Jurkat, Clone E6-1 (cell line): Measurements from ENCODE around the gene ANTXR1.

ENCODE experiments used
- DNase-seq: peaks from one replicate; pipeline ENCODE4 v3.0.0-alpha.2; 2011; ENCODE audit warnings: low read depth, low spot score
- H3K4me3 ChIP-seq: 2 replicates; pipeline ENCODE4 v1.5.1; 2011; ENCODE audit warnings: mild to moderate bottlenecking, low read length, control low read depth, moderate library complexity

Gene ANTXR1

DNA sequence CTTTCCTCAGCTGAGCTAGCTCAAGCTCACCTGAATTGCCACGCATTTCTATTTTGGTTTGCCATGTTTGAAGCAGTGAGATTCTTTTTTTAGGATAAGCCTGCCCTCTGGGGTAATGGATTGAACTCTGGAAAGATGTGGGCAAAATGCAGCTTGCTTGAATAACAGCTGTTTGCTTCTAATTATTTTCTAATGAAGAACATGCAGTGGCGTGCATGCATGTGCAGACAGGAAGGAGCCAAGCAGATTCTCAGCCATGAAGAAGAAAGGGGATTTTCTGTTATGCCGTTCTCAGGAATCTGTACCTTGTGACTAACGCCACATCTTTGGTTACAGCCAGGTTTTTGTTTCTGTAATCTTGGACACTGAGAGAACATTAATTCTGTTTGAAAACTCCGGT is 171.2 kb downstream of the ANTXR1 start:
- no peak overlapping the region for H3K4me3 ChIP-seq
- no peak for DNase-seq

DNA sequence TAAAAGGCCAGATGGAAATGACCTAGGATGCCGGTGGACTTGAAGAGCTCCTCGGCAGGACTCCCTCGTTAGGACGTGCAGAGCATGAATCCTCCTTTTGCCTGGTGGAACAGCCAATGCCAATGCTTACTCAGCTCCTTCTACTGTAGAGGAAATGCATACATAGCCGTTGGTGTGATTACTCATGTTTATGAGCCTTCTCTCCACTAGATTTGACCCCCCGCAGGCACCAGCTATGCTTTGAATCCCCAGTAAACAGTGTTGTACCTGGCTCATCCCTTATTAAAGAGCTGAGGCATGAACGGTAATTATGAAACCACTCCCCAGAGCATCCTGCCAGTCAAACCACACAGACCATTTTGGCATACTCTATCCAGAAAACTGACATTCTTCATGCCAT is 172.8 kb downstream of the ANTXR1 start:
- no peak overlapping the region for H3K4me3 ChIP-seq
- DNase-seq: no peak

DNA sequence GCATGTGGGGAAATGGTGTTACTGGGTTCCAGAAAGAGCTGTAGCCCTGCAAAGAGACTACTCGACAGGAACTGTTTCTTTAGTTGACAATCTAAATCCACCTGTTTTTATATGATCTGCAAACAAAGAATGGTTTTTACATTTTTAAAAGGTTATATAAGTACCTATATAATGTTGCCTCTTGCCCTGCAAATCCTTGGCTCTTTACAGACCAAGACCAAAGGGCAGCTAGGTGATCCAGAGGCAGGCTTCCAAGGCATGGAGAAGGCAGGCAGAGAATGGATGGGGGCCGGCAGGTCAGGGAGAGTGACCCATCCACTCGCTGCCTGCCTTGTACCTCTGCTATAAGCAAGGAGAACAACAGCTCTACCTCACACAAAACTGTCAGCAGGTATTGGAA is 173.6 kb downstream of the ANTXR1 start:
- no peak overlapping the region for H3K4me3 ChIP-seq
- no peak for DNase-seq

DNA sequence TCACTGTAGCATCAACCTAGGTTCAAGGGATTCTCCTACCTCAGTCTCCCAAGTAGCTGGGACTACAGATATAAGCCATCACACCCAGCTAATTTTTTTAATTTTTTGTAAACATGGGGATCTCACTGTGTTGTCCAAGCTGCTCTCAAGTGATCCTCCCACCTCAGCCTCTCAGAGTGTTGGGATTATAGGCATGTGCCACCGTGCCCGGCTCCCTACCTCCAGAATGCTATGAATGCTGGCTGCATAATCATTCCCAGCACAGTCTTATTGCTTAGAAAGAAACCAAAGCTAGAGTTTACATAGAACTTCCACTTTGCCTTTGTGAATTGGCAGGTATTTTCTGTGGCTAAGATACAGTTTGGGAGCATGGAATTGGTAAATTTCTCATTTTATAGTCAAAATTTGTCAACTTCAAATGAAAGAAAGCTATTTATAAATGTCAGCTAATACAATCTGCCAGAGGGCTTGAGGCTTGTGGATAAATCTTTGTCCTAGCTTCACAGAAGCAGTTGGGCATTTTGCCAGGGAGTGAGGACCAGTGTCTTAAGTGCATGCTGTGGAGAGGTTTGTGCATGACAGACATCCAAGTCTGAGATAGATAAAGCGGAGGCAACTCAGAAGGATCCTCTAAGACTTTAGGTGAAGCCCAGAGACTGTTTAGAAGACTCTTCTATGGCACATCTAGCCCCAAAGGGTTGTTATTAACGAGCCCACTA is 175.4 kb downstream of the ANTXR1 start:
- no peak overlapping the region for H3K4me3 ChIP-seq
- DNase-seq: no peak

DNA sequence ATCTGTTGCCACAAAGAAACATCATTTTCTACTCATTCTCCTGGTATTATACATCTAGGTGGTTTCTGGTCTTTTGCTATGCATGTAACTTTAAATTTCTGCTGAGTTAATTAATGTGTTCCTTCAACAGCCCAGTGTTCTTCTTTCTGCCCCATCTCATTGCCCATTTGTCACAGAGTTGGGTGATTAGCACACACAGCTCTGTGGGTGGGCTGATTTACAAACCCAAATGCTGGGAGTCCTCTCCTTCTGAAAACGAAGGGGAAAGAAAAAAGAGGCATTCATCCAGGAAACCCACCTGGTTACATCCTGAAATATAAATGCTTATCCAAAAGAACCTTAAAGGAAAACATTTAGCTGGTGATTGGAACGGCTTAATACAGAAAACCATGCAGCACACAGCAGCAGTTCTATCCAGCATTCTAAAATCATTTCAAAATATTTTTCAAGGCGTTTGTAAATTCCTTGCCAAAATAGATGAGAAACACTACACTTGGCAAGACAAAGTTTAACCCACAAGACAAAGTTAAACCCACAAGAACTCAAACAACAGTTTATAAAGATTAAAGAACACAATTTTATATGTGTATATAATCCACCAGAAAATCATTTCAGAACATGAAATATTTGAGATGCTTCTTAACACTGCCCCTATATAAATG is 177.9 kb downstream of the ANTXR1 start:
- H3K4me3 ChIP-seq: no peak overlapping the region
- no peak for DNase-seq

DNA sequence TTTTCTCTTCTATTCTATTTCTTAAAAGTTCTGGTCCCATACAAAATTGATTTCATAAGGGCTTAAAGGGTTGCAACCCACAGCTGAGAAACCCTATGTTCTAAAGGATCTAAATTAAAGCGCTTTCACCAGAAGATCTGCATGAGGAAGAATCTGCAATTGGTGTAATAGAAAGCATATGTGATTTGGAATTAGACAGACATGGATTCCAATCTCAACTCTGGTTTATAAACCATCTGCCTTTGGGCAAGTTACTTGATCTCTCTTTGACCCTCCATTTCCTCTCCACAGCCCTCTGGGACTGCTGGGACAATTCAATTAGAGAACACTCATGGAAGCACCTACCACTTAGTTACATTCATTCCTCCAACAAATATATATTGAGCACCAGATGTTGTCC is 178.7 kb downstream of the ANTXR1 start:
- DNase-seq: no peak
- no peak overlapping the region for H3K4me3 ChIP-seq

DNA sequence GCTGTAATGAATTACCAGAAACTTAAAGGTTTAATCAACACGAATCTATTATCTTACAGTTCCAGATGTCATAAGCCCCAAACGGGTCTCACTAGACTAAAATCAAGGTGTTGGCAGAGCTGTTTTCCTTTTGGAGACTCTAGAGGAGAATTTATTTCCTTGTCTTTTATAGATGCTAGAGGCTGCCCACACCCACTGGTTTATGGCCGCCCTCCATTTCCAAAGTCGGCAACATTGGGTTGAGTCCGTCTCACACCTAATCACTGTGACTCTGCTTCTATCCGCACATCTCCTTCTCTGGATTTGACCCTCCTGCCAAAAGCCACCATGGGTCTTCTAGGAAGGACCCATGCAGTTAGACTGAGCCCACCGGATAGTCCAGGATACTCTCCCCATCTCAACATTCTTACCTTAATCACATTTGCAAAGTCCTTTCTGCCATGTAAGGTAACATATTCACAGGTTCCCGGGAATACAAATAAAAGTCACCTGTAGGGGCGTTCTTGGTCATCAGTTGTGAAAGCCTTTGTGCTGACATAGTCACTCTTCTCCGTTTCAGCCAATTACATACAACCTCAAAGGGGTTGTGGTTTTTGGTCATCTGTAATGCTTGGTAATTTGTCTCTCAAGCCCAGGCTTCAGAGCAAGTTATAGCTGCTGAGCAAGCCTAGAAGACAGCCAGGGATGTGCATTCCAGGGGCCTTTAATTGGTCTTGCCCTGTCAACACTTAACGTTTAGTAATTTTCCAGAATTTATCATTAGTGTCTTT is 179.4 kb downstream of the ANTXR1 start:
- DNase-seq: no peak
- H3K4me3 ChIP-seq: no peak overlapping the region

DNA sequence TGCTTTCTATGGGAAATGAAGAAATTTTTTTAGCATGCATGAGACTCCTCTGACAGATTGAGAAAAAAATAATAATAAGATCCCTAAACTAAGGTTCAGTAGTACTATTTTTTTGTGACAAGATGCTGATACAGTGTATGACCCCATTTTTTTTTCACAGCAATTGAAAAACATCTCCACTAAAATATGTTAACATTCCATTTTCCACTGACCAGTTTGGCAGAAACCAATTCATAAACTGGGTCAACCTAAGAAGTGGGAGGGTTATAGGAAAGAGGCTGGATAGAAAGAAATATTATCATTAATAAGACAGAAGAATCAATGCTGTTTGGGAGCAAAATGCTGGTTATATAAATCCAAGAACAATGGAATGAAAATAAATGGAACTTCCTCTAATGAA is 182.7 kb downstream of the ANTXR1 start:
- DNase-seq: no peak
- H3K4me3 ChIP-seq: no peak overlapping the region

DNA sequence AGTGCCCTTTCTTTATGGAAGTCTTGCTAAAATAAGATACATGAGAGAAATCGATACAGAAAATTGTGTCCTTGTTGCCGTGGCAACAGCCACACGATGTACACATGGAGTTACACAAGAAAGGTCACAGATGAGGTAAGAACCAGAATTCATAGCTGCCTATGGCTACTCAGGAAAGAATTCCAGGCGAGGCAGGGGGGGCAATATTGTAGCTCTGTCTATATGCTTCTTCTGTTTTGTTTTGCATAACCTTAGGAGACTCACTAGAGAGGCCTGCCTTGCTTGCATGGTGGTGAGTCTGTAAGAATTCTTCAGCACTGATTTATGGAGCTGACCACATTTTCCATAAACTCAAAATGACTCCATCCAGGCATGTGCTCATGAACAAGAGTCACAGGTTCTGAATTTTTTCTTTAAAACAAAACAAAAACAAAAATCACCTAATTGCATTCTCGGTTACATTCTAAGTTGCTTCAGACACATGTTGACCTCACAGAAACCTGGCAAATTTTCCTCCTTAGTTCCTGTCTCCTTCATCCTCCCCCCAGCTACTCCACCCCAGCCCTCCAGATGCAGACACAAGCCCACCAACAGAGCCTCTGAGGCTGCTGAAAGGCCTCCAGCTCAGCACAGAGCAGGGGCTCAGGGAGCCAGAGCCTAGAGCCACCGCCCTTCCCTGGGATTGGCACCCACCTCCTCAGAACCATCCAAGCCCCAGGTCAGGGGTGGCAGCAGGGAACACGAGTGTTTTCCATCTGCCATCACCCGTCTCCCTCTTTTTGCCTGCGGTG is 183.5 kb downstream of the ANTXR1 start:
- H3K4me3 ChIP-seq: no peak overlapping the region
- DNase-seq: no peak

DNA sequence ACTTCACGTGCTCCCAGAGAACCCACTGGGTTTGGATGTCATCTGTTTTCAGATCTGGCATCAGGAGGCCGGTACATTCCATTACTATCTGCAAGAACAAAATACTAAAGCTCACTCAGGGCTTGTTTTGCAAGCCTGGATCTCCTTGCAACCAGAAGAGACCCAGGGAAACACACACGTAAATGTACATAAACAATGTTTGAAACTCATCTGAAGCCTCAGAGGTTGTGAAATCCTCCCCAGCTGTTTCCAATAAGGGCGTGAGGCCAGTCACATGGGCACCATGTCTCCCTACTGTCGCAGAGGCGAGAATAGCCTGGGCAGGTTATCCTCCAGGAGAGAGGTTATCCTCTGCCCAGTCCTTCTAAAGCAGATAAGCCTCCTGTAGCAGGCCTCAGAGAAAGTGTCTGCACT is 187.1 kb downstream of the ANTXR1 start:
- no peak for DNase-seq

DNA sequence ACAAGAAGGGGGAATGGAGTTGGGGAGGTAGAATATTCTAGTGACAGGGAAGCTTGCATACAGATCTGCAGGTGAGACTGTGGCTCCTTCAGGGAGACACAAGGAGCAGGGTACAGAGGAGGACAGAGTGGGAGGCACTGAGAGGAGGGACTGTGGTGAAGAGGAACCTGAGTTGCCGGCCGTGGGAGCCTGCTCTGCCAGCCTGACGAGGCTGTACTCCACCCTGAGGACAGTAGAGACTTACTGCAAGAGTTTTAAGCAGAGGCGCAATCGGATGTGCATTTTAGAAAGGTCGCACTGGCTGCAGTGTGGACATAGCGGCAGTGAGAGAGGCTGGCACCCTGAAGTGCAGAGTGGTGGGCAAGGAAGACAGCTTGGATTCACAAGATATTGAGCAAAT is 188.3 kb downstream of the ANTXR1 start:
- no peak overlapping the region for H3K4me3 ChIP-seq
- DNase-seq: no peak

More for the DNA sequence above, 187.1 kb downstream of the ANTXR1 start:
- no peak overlapping the region for H3K4me3 ChIP-seq

DNA sequence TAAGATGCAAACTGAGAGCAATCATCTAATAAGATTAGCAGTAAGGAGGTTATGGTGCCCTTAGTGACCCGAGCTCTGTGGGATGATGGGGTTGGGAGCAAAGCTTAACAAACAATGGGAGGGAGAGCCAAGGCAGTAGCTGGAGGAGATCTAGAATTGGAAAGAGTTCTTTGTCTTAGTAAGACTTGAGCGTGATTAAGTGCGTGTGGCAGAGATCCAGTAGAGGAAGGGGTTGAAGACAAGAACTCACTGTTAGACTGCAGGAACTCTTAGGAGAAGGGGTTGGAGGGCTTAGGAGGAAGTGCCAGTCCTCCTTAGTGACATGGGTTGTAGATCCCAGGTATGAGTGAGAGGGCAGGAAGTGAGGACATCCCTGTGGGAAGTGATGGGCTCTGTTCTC is 189.3 kb downstream of the ANTXR1 start:
- DNase-seq: no peak
- no peak overlapping the region for H3K4me3 ChIP-seq

DNA sequence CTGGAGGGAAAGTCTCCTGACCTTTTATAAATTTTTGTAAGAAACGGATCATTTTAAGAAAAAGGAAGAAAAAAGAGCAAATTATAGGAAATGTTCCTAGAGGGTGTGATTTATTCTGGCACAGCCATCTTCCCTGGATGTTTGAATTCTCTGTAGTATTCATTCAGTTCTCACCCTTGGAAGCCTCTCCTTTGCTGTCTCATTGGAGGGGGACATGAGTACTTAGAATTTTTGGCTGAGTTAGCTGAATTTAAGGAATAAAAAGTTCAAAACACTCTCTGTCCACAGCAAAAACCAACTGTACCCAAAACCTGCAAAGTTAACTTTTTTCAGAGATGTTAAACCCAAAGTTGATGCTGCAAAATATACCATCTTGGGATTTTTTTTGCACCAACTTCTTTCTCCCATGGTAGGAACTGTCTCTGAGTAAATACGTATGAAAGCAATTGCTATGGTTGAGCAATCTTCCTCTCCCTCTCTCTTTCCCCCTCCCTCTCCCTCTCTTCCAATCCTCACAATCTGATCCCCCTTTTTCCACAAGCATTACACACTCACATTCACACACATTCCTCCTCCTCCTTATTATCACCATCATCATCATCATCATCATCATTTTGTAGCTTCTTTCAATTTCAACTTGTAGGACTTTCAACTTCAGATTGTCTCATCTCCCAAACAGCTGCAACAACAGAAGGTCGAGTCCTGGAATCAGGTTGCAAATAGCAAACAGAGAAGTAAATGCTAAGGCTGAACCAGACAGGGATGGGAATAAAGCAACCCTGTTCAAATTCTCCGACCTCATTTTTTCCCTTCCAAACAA is 190.4 kb downstream of the ANTXR1 start:
- no peak overlapping the region for H3K4me3 ChIP-seq
- no peak for DNase-seq

DNA sequence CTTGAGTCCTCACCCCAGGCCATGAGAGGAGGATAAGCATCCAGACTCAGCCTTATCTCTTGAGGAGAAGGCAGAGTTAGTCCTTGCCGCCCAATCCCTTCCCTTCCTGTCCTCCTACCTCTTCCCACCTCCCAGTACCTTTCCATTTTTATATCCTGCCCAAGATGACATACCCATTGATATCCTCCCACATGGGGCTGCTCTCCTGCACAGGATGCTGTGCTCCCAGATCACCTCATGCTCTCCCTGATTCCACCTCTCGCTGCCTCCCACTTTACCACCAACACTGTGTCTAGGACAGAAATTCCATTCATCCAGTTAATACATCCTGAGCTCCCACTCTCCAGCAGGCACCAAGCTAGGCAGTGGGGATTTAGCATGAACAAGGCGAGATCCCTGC is 191.7 kb downstream of the ANTXR1 start:
- no peak for DNase-seq
- H3K4me3 ChIP-seq: no peak overlapping the region

DNA sequence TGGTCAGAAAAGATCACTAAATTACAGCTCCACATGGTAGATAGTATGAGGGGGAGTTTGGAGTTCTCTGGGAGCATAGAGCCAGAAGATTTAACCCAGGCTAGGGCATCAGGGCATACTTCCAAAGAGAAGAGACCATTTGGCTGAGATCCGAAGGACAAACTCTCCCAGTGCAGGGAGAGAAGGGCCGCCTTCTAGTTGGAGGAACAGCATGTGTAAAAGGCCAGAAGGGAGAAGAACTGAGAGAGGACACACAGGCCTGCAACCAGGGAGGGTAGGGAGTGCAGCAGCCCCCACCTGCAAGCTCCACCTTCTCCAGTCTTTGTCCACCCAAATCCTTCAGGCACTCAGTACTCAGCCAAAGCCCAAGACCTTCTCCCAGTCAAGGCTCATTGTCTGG is 192.1 kb downstream of the ANTXR1 start:
- no peak for DNase-seq
- no peak overlapping the region for H3K4me3 ChIP-seq

DNA sequence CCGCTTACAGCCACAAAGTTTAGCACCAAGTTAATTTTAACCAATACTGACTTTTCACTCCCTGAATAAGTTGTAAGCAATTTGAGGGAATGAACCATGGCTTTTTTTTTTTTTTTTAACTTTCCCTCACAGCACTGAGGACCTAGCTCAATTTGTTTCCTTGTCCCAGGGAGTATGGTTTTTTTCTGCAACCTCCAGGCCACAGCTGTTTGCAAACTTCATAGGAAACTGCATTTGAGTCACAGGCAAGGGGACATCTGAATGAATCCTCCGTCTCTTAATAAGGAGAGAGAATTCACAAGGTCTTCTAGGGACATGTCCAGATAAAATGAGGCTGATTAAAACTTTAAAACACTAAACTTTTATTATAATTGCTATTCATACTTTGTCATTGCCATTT is 192.5 kb downstream of the ANTXR1 start:
- H3K4me3 ChIP-seq: no peak overlapping the region
- no peak for DNase-seq

DNA sequence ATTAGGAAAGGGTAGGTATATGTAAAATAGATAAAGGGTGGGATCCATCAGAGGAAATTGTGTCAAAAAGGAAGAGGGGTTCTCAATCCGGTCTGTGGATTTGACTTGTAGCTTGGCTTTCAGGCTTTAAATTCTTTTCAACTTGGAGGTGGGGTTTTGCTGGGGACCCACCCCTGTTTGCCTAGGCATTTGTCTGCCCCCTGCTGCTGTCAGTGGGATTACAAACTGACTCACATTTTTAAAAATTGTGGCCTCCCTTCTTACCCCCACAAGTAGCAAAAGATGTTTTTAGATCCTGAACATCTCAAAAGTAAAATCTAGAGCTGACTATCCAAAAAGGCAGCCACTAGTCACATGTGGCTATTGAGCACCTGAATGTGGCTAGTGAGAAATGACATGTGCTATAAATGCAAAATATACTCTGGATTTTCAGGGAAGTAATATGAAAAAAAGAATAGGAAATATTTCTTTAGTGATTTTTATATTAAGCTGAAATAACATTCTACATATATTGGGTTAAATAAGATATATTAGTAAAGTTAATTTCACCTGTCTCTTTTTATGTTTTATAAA is 195.1 kb downstream of the ANTXR1 start:
- H3K4me3 ChIP-seq: no peak overlapping the region
- no peak for DNase-seq

DNA sequence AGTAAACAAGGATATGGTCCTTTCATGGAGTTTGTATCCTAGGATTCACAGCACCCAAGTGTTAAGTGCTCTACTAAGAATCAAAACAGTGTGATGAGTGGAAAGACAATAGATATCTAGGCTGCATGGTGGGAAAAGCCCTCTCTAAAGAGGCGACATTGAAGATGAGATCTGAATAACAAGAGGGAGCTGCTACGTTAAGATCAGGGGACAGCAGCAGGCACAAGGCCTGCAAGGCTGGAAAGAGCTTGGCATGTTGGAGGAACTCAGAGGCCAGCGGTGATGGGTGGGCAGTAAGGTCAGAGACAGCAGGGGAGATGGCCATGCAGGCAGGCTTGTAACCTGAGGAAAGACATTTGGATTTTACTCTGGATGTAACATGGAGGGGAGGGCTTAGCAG is 196.5 kb downstream of the ANTXR1 start:
- DNase-seq: no peak
- H3K4me3 ChIP-seq: no peak overlapping the region
